AG10803 (cell line): ENCODE data around the gene MARK2.

Experiments used
- DNase-seq: peaks from one replicate; pipeline ENCODE4 v3.0.0; 2010; ENCODE audit warnings: low read depth
- H3K4me3 ChIP-seq: 2 replicates; pipeline ENCODE4 v1.5.1; 2011; ENCODE audit warnings: mild to moderate bottlenecking, low read length, control low read depth
- TF ChIP-seq, protein P1 (sequence below): conservative IDR thresholded peaks from 2 replicates; pipeline ENCODE4 v1.5.1; 2011; ENCODE audit warnings: mild to moderate bottlenecking, low read length, control low read depth, inconsistent platforms

The MARK2 gene

GRCh38 chr11:63829823-63830489 is 9.0 kb upstream of the MARK2 start:
- DNase-seq, result no peak
- H3K4me3 ChIP-seq, result no peak overlapping the region
- TF ChIP-seq, protein P1, sequence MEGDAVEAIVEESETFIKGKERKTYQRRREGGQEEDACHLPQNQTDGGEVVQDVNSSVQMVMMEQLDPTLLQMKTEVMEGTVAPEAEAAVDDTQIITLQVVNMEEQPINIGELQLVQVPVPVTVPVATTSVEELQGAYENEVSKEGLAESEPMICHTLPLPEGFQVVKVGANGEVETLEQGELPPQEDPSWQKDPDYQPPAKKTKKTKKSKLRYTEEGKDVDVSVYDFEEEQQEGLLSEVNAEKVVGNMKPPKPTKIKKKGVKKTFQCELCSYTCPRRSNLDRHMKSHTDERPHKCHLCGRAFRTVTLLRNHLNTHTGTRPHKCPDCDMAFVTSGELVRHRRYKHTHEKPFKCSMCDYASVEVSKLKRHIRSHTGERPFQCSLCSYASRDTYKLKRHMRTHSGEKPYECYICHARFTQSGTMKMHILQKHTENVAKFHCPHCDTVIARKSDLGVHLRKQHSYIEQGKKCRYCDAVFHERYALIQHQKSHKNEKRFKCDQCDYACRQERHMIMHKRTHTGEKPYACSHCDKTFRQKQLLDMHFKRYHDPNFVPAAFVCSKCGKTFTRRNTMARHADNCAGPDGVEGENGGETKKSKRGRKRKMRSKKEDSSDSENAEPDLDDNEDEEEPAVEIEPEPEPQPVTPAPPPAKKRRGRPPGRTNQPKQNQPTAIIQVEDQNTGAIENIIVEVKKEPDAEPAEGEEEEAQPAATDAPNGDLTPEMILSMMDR, result no peak

DNA sequence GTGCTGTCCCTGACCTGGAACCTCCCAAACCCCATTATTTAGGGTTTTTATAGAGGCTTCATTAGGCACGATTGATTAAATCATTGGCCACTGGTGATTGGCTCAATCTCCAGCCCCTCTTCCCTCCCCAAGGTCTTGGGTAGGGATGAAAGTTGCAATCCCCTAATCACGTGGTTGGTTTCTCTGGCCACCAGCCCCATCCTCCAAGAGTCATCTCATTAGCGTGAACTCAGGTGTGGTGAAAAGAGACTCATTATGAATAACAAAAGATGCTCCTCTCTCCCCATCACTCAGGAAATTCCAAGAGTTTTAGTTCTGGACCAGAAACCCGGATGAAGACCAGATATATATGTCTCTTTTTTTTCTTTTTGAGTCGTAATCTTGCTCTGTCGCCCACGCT is 7.6 kb upstream of the MARK2 start:
- H3K4me3 ChIP-seq, result no peak overlapping the region
- DNase-seq, result no peak
- TF ChIP-seq, protein P1, result no peak

- H3K4me3 ChIP-seq, result no peak overlapping the region
- DNase-seq, result no peak
- TF ChIP-seq, protein P1, result no peak
These were observed 6.6 kb upstream of the MARK2 start for GRCh38 chr11:63832336-63832735.

GRCh38 chr11:63833048-63833447 is 5.9 kb upstream of the MARK2 start:
- DNase-seq, result no peak
- TF ChIP-seq, protein P1, result no peak
- no peak overlapping the region for H3K4me3 ChIP-seq

DNA sequence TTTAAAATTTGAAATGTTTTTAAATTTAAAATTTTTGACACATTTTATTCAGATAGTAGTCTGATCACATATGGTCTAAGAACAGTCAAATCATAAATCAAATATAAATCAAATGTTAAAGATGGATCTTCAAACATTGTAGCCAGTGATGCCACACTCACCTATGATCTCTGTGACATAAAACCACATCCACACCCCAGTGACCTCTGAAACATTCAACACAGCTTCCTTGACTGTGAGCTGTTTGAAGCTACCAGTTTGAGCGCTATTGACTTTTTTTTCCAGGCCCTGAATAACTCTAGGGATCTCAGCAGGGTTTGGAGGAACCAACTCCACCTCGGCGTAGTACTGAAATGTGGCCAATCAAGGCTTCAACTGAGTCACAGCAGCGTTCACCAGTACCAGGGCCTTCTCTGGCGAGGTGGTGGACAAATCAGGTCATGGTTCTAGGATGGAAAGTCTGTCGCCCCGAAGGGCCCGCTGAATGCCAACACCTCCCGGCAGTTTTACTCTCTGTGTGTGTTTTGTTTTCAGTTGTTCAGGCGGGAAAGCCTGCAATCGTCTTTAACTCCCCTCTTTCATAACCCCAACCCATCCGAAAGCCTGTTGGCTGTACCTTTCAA is 4.3 kb upstream of the MARK2 start:
- TF ChIP-seq, protein P1, result no peak

DNA sequence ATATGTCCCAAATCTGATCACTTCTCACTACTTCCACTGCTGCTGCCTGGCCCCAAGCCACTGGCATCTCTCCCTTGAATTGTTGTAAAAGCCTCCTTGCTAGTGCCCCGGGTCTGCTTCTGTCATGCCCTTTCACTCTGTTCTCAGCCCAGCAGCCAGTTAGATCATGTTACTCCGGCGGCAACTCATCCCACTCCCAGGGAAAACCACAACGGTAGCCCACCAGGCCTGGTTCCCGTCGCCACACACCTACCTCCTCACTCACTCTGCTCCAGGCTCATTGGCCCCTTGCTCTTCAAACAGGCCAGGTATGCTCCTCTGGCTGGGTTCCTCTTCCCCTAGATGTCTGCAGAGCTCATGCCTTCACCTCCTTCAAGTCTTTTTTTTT is 3.8 kb upstream of the MARK2 start:
- no peak overlapping the region for H3K4me3 ChIP-seq
- TF ChIP-seq, protein P1, result no peak

More for the DNA sequence above, 4.3 kb upstream of the MARK2 start:
- no peak overlapping the region for H3K4me3 ChIP-seq
- no peak for DNase-seq

DNA sequence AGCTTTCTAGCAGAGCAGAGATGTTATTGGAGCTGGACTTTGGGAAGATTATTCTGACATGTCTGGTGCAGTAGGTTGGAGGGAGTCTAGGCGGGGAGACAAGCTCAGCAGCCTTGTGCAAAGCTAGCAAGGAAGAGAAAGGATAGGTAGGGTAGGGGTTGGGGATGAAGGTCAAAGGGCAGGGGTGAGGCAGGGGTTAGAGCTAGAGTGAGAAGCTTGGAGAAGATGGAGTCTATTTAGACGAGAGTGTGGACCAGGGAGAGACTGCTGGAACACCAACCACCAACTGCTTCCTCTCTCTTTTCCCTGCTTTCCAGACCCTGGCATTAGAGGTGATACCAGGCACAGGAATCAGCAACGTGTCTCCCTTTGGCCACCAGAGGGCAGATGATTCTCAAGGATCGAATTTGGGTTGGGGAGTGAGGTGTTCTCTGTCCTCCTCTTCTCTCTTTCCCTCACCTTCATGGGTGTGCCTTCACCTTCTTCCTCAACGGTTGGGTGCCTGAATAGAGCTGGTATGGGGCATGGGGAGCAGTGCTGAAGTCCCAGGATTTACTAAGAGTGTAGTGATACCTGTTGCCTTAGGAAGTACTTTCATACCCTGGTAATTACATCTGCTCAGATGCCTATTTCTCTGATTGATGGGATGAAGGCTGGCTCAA is 1.8 kb upstream of the MARK2 start:
- TF ChIP-seq, protein P1, result peak; percentile 96
- H3K4me3 ChIP-seq, result no peak overlapping the region
- DNase-seq, result peak; percentile 65

More for the DNA sequence above, 3.8 kb upstream of the MARK2 start:
- no peak for DNase-seq
